Measurements from ENCODE around the gene TOX3.

TOX3 gene

DNA sequence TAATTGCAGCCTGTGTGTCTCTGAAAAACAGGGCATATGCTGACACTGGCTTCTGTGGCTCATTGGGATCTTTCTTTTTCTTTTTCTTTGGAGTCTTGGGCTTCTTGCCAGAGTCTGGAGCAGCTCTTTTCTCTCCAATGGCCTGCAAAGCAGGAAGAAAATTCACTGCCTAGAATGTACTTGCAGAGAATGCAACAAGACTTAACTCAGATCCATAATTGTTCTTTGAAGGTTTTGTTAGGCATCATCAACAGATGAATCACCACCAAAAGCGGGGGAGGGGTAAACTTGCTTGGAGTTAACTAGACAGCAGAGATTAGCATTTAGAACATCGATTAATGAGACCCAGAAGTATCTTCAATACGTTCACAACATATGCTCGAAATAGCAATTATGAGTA, 100.9 kb downstream of the TOX3 start:
- H3K27me3 ChIP-seq (ENCODE audit: insufficient read depth, low read length) = no peaks in the 10 kb centered on the region
- no peak overlapping the region for H3K4me3 ChIP-seq (ENCODE audit: low read depth, low read length, poor library complexity, severe bottlenecking)
- no peaks in the 10 kb centered on the region for H3K9me2 ChIP-seq (ENCODE audit: low read depth, low read length)
- no peaks in the 10 kb centered on the region for H4K20me1 ChIP-seq (ENCODE audit: insufficient read depth, low read length)
- no peaks in the 10 kb centered on the region for H3K79me2 ChIP-seq (ENCODE audit: insufficient read depth, low read length)
- TF ChIP-seq EZH2 (IDR thresholded peaks at IDR 0.05; ENCODE audit: borderline replicate concordance, low read length) = no peak
- TF ChIP-seq, protein P1, sequence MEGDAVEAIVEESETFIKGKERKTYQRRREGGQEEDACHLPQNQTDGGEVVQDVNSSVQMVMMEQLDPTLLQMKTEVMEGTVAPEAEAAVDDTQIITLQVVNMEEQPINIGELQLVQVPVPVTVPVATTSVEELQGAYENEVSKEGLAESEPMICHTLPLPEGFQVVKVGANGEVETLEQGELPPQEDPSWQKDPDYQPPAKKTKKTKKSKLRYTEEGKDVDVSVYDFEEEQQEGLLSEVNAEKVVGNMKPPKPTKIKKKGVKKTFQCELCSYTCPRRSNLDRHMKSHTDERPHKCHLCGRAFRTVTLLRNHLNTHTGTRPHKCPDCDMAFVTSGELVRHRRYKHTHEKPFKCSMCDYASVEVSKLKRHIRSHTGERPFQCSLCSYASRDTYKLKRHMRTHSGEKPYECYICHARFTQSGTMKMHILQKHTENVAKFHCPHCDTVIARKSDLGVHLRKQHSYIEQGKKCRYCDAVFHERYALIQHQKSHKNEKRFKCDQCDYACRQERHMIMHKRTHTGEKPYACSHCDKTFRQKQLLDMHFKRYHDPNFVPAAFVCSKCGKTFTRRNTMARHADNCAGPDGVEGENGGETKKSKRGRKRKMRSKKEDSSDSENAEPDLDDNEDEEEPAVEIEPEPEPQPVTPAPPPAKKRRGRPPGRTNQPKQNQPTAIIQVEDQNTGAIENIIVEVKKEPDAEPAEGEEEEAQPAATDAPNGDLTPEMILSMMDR (IDR thresholded peaks at IDR 0.05; ENCODE audit: low read length) = no peak
- no peaks in the 10 kb centered on the region for H3K36me3 ChIP-seq (ENCODE audit: insufficient read depth, low read length)
- H3F3A ChIP-seq (ENCODE audit: insufficient read depth, low read length) = no peaks in the 10 kb centered on the region
- H3K4me2 ChIP-seq (ENCODE audit: low read length) = no peak overlapping the region
- H2AFZ ChIP-seq (ENCODE audit: low read length) = no peak overlapping the region
- no peak overlapping the region for H3K27ac ChIP-seq (ENCODE audit: low read depth, low read length, poor library complexity, severe bottlenecking)
- H3K4me1 ChIP-seq (ENCODE audit: insufficient read depth, low read length, severe bottlenecking) = no peaks in the 10 kb centered on the region
- H3K9ac ChIP-seq (ENCODE audit: low read length) = no peak overlapping the region
- H3K9me3 ChIP-seq (ENCODE audit: low read length) = no peaks in the 10 kb centered on the region

DNA sequence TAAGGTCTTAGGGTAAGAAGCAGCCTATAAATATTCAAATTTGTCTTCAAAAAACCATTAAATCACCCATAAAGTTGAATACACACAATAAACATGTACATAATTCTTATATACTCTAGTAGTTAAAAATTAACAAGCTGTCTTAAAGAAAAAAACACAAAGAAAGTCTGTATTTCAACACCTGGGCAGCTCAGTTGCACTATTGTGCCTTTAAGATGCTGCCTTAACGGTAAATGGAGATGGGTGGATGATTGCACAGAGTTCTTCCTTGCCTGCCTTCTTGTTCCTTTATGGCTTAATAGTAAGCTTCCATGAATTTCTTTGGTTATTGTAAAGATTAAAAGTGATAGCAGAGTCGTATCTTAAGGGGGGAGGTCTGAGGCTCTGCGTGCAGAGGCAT, 105.1 kb downstream of the TOX3 start:
- no peaks in the 10 kb centered on the region for H3K79me2 ChIP-seq (ENCODE audit: insufficient read depth, low read length)
- no peak overlapping the region for H2AFZ ChIP-seq (ENCODE audit: low read length)
- no peak overlapping the region for H3K4me2 ChIP-seq (ENCODE audit: low read length)
- no peaks in the 10 kb centered on the region for H4K20me1 ChIP-seq (ENCODE audit: insufficient read depth, low read length)
- TF ChIP-seq, protein P1 (IDR thresholded peaks at IDR 0.05; ENCODE audit: low read length) = no peak
- TF ChIP-seq EZH2 (IDR thresholded peaks at IDR 0.05; ENCODE audit: borderline replicate concordance, low read length) = no peak
- no peaks in the 10 kb centered on the region for H3K36me3 ChIP-seq (ENCODE audit: insufficient read depth, low read length)
- no peak overlapping the region for H3K9ac ChIP-seq (ENCODE audit: low read length)
- H3K4me1 ChIP-seq (ENCODE audit: insufficient read depth, low read length, severe bottlenecking) = no peaks in the 10 kb centered on the region
- H3F3A ChIP-seq (ENCODE audit: insufficient read depth, low read length) = no peaks in the 10 kb centered on the region
- no peak overlapping the region for H3K4me3 ChIP-seq (ENCODE audit: low read depth, low read length, poor library complexity, severe bottlenecking)
- H3K9me3 ChIP-seq (ENCODE audit: low read length) = no peaks in the 10 kb centered on the region
- H3K27me3 ChIP-seq (ENCODE audit: insufficient read depth, low read length) = no peaks in the 10 kb centered on the region
- H3K27ac ChIP-seq (ENCODE audit: low read depth, low read length, poor library complexity, severe bottlenecking) = no peak overlapping the region
- no peaks in the 10 kb centered on the region for H3K9me2 ChIP-seq (ENCODE audit: low read depth, low read length)

DNA sequence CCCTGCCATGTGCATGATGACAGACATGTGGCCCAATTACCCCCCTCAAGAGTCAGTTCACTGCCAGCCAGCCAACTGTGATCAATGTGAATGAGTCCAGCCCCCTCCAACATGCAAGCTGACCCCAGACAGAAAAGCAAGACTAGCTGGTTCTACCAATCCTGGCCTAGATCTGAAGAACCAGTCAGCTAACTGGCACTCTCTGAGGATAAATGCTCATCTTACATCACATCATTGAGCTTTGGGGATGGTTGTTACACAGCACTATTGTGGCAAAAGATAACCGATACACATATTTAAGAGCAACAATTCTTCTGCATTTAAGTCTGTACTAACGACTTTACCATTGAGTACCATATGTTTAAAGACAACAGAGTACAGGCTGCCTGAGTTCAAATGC, 106.7 kb downstream of the TOX3 start:
- no peaks in the 10 kb centered on the region for H3K36me3 ChIP-seq (ENCODE audit: insufficient read depth, low read length)
- no peak overlapping the region for H3K4me3 ChIP-seq (ENCODE audit: low read depth, low read length, poor library complexity, severe bottlenecking)
- H4K20me1 ChIP-seq (ENCODE audit: insufficient read depth, low read length) = no peaks in the 10 kb centered on the region
- no peaks in the 10 kb centered on the region for H3F3A ChIP-seq (ENCODE audit: insufficient read depth, low read length)
- H3K79me2 ChIP-seq (ENCODE audit: insufficient read depth, low read length) = no peaks in the 10 kb centered on the region
- H3K4me2 ChIP-seq (ENCODE audit: low read length) = no peak overlapping the region
- no peaks in the 10 kb centered on the region for H3K4me1 ChIP-seq (ENCODE audit: insufficient read depth, low read length, severe bottlenecking)
- H3K9me3 ChIP-seq (ENCODE audit: low read length) = no peaks in the 10 kb centered on the region
- H3K9ac ChIP-seq (ENCODE audit: low read length) = no peak overlapping the region
- TF ChIP-seq, protein P1 (IDR thresholded peaks at IDR 0.05; ENCODE audit: low read length) = no peak
- TF ChIP-seq EZH2 (IDR thresholded peaks at IDR 0.05; ENCODE audit: borderline replicate concordance, low read length) = no peak
- no peaks in the 10 kb centered on the region for H3K9me2 ChIP-seq (ENCODE audit: low read depth, low read length)
- H3K27ac ChIP-seq (ENCODE audit: low read depth, low read length, poor library complexity, severe bottlenecking) = no peak overlapping the region
- H3K27me3 ChIP-seq (ENCODE audit: insufficient read depth, low read length) = no peaks in the 10 kb centered on the region
- H2AFZ ChIP-seq (ENCODE audit: low read length) = no peak overlapping the region

All from OCI-LY1 (cell line).